ENCODE results near the gene INPP5F. TPM values are rescaled to one million over a fixed set of nuclear protein-coding genes. Genes with fewer than 3 reads are reported as not detected.

INPP5F gene
- total and polyA plus RNA-seq, 4 donors: 6.9 to 23.9 (median 18.3) TPM

- no peak overlapping the region for H3K27ac ChIP-seq (ENCODE audit: low read depth in 1 of 2, low read length in 2 of 2)
- no peaks in the 10 kb centered on the region for H3K9me3 ChIP-seq (ENCODE audit: control insufficient read depth, low read length)
- no peaks in the 10 kb centered on the region for H3K27me3 ChIP-seq (ENCODE audit: control insufficient read depth in 1 of 2, insufficient read depth in 2 of 2, low read length in 1 of 2)
- H3K36me3 ChIP-seq (ENCODE audit: control insufficient read depth in 1 of 2, insufficient read depth in 2 of 2, low read length in 1 of 2): no peaks in the 10 kb centered on the region
- no peak for ATAC-seq (ENCODE audit: low FRiP score)
- intact Hi-C loops (cut with DNase I): no loop called here
- WGBS, 2 donors: 50 to 55% methylated on average over 8 of the region's 8 CpGs
- no peaks in the 10 kb centered on the region for H3K4me1 ChIP-seq (ENCODE audit: control insufficient read depth in 1 of 2, insufficient read depth in 2 of 2, low read length in 2 of 2)
- DNase-seq: no peak
- no peak overlapping the region for H3K4me3 ChIP-seq (ENCODE audit: low read length in 2 of 2)
Measured at GRCh38 chr10:119715628-119716505, 10.0 kb upstream of the INPP5F start.

GRCh38 chr10:119723161-119723560 lies 2.7 kb upstream of the INPP5F start:
- Histone ChIP-seq H3K36me3 (ENCODE audit: control insufficient read depth in 1 of 2, insufficient read depth in 2 of 2, low read length in 1 of 2) (no peaks in the 10 kb centered on the region), H3K9me3 (ENCODE audit: control insufficient read depth, low read length) (no peaks in the 10 kb centered on the region), H3K27me3 (ENCODE audit: control insufficient read depth in 1 of 2, insufficient read depth in 2 of 2, low read length in 1 of 2) (no peaks in the 10 kb centered on the region), H3K4me3 (ENCODE audit: low read length in 2 of 2) (no peak overlapping the region), H3K4me1 (ENCODE audit: control insufficient read depth in 1 of 2, insufficient read depth in 2 of 2, low read length in 2 of 2) (peaks cover 0 to 6% of the 10 kb centered on the region in 2 donors), H3K27ac (ENCODE audit: low read depth in 1 of 2, low read length in 2 of 2) (no peak overlapping the region)
- intact Hi-C loops (cut with DNase I): no loop called here
- WGBS, 2 donors: 92 to 95% methylated on average over 2 of the region's 2 CpGs
- DNase-seq: no peak
- no peak for ATAC-seq (ENCODE audit: low FRiP score)

GRCh38 chr10:119723624-119724023 lies 2.2 kb upstream of the INPP5F start:
- H3K9me3 ChIP-seq (ENCODE audit: control insufficient read depth, low read length): no peaks in the 10 kb centered on the region
- peaks cover 0 to 6% of the 10 kb centered on the region in 2 donors for H3K4me1 ChIP-seq (ENCODE audit: control insufficient read depth in 1 of 2, insufficient read depth in 2 of 2, low read length in 2 of 2)
- no peak overlapping the region for H3K27ac ChIP-seq (ENCODE audit: low read depth in 1 of 2, low read length in 2 of 2)
- H3K36me3 ChIP-seq (ENCODE audit: control insufficient read depth in 1 of 2, insufficient read depth in 2 of 2, low read length in 1 of 2): no peaks in the 10 kb centered on the region
- WGBS, 2 donors: 80 to 81% methylated on average over 3 of the region's 3 CpGs
- H3K27me3 ChIP-seq (ENCODE audit: control insufficient read depth in 1 of 2, insufficient read depth in 2 of 2, low read length in 1 of 2): no peaks in the 10 kb centered on the region
- intact Hi-C loops (cut with DNase I): no loop called here
- H3K4me3 ChIP-seq (ENCODE audit: low read length in 2 of 2): no peak overlapping the region
- DNase-seq (no peak), ATAC-seq (ENCODE audit: low FRiP score) (no peak)

GRCh38 chr10:119724593-119725516 lies 995 bp upstream of the INPP5F start:
- Histone ChIP-seq H3K27ac (ENCODE audit: low read depth in 1 of 2, low read length in 2 of 2) (peak overlapping the region; percentile 19 to 58), H3K36me3 (ENCODE audit: control insufficient read depth in 1 of 2, insufficient read depth in 2 of 2, low read length in 1 of 2) (no peaks in the 10 kb centered on the region), H3K9me3 (ENCODE audit: control insufficient read depth, low read length) (no peaks in the 10 kb centered on the region), H3K4me1 (ENCODE audit: control insufficient read depth in 1 of 2, insufficient read depth in 2 of 2, low read length in 2 of 2) (peaks cover 0 to 6% of the 10 kb centered on the region in 2 donors), H3K4me3 (ENCODE audit: low read length in 2 of 2) (peak overlapping the region; percentile 31 to 45), H3K27me3 (ENCODE audit: control insufficient read depth in 1 of 2, insufficient read depth in 2 of 2, low read length in 1 of 2) (no peaks in the 10 kb centered on the region)
- intact Hi-C loops (cut with DNase I): loop anchor here in 1 of 2 donors (5.0 kb wide), 1 partner anchor 43 kb away; no protein-coding TSS in a partner anchor
- ATAC-seq (ENCODE audit: low FRiP score): no peak
- 23 to 28% methylated on average over 21 of the region's 21 CpGs for WGBS, 2 donors
- DNase-seq: no peak

- H3K27ac ChIP-seq (ENCODE audit: low read depth in 1 of 2, low read length in 2 of 2): peak overlapping the region; percentile 19 to 58
- H3K4me3 ChIP-seq (ENCODE audit: low read length in 2 of 2): peak overlapping the region; percentile 31 to 45
- intact Hi-C loops (cut with DNase I): loop anchor here in 1 of 2 donors (5.0 kb wide), 1 partner anchor 43 kb away; no protein-coding TSS in a partner anchor
- WGBS, 2 donors: 0% methylated on average over 32 of the region's 32 CpGs
- H3K4me1 ChIP-seq (ENCODE audit: control insufficient read depth in 1 of 2, insufficient read depth in 2 of 2, low read length in 2 of 2): peaks cover 0 to 6% of the 10 kb centered on the region in 2 donors
- no peaks in the 10 kb centered on the region for H3K27me3 ChIP-seq (ENCODE audit: control insufficient read depth in 1 of 2, insufficient read depth in 2 of 2, low read length in 1 of 2)
- DNase-seq (no peak), ATAC-seq (ENCODE audit: low FRiP score) (no peak)
- no peaks in the 10 kb centered on the region for H3K9me3 ChIP-seq (ENCODE audit: control insufficient read depth, low read length)
- H3K36me3 ChIP-seq (ENCODE audit: control insufficient read depth in 1 of 2, insufficient read depth in 2 of 2, low read length in 1 of 2): no peaks in the 10 kb centered on the region
Measured at GRCh38 chr10:119725517-119725827, 378 bp upstream of the INPP5F start.

- no peaks in the 10 kb centered on the region for H3K36me3 ChIP-seq (ENCODE audit: control insufficient read depth in 1 of 2, insufficient read depth in 2 of 2, low read length in 1 of 2)
- no peaks in the 10 kb centered on the region for H3K27me3 ChIP-seq (ENCODE audit: control insufficient read depth in 1 of 2, insufficient read depth in 2 of 2, low read length in 1 of 2)
- WGBS, 2 donors: 46 to 48% methylated on average over 14 of the region's 14 CpGs
- intact Hi-C loops (cut with DNase I): loop anchor here in 1 of 2 donors (5.0 kb wide), 1 partner anchor 44 kb away; no protein-coding TSS in a partner anchor
- peaks cover 0 to 6% of the 10 kb centered on the region in 2 donors for H3K4me1 ChIP-seq (ENCODE audit: control insufficient read depth in 1 of 2, insufficient read depth in 2 of 2, low read length in 2 of 2)
- no peaks in the 10 kb centered on the region for H3K9me3 ChIP-seq (ENCODE audit: control insufficient read depth, low read length)
- DNase-seq (no peak), ATAC-seq (ENCODE audit: low FRiP score) (no peak)
- H3K4me3 ChIP-seq (ENCODE audit: low read length in 2 of 2): peak overlapping the region; percentile 59 to 64
- H3K27ac ChIP-seq (ENCODE audit: low read depth in 1 of 2, low read length in 2 of 2): no peak overlapping the region
Measured at GRCh38 chr10:119726676-119727261, 919 bp downstream of the INPP5F start.

GRCh38 chr10:119728172-119728800 lies 2.4 kb downstream of the INPP5F start:
- Histone ChIP-seq H3K9me3 (ENCODE audit: control insufficient read depth, low read length) (no peaks in the 10 kb centered on the region), H3K27ac (ENCODE audit: low read depth in 1 of 2, low read length in 2 of 2) (no peak overlapping the region), H3K27me3 (ENCODE audit: control insufficient read depth in 1 of 2, insufficient read depth in 2 of 2, low read length in 1 of 2) (no peaks in the 10 kb centered on the region), H3K36me3 (ENCODE audit: control insufficient read depth in 1 of 2, insufficient read depth in 2 of 2, low read length in 1 of 2) (no peaks in the 10 kb centered on the region), H3K4me1 (ENCODE audit: control insufficient read depth in 1 of 2, insufficient read depth in 2 of 2, low read length in 2 of 2) (peaks cover 0 to 6% of the 10 kb centered on the region in 2 donors), H3K4me3 (ENCODE audit: low read length in 2 of 2) (no peak overlapping the region)
- 89 to 96% methylated on average over 3 of the region's 3 CpGs for WGBS, 2 donors
- intact Hi-C loops (cut with DNase I): loop anchor here in 1 of 2 donors (5.0 kb wide), 1 partner anchor 46 kb away; no protein-coding TSS in a partner anchor
- ATAC-seq (ENCODE audit: low FRiP score) (no peak), DNase-seq (no peak)
